GM21390 (cell line): Measurements from ENCODE around the gene ENTREP1.
"Not testable (repeated sequence)": the region's sequence is repeated elsewhere in the genome, so short reads cannot be mapped to it uniquely, and the experiment has no call there.

ENCODE experiments used
- ATAC-seq: cut with Tn5 transposase; IDR thresholded peaks from one replicate; pipeline ENCODE4 v1.9.1; 2021; ENCODE audit not compliant: unreplicated experiment

ENTREP1 gene

GRCh38 chr9:69397384-69398214, 72.6 kb downstream of the ENTREP1 start:
- ATAC-seq: no peak

- no peak for ATAC-seq
These were observed 75.5 kb downstream of the ENTREP1 start for GRCh38 chr9:69400470-69400869.

- ATAC-seq: not testable (repeated sequence)
These were observed 84.9 kb downstream of the ENTREP1 start for GRCh38 chr9:69409936-69410335.

- ATAC-seq: no peak
These were observed 86.2 kb downstream of the ENTREP1 start for GRCh38 chr9:69411246-69411645.

- ATAC-seq: no peak
These were observed 87.1 kb downstream of the ENTREP1 start for GRCh38 chr9:69411931-69412740.

GRCh38 chr9:69412741-69413150, 87.7 kb downstream of the ENTREP1 start:
- ATAC-seq: no peak

GRCh38 chr9:69420611-69421270, 95.7 kb downstream of the ENTREP1 start:
- no peak for ATAC-seq

GRCh38 chr9:69421908-69422801, 97.1 kb downstream of the ENTREP1 start:
- no peak for ATAC-seq

DNA sequence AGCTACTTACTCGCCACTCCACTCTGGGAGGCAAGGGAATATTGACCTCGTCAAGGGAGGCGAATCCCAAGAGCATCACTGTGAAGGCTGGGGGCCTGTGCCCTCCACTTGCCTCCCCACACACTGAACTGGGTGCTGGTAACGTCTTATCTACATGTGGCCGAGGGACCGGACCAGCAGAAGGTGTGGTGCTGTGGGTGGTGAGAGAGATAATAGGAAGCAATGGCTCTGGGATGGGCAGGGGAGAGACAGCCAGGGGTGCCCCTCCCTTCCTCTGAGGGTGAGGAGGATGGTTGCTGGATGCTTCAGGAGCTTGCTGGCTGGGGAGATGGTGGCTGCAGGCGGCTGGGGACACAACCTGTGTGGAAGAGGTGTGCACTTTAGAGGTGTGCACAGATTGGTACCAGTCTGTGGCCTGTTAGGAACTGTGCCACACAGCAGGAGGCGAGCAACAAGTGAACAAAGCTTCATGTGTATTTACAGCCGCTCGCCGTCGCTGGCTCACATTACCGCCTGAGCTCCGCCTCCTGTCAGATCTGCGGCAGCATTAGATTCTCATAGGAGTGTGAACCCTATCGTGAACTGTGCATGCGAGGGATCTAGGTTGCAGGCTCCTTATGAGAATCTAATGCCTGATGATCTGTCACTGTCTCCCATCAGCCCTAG, 100.3 kb downstream of the ENTREP1 start:
- ATAC-seq: no peak

- no peak for ATAC-seq
These were observed 102.3 kb downstream of the ENTREP1 start for GRCh38 chr9:69427286-69427685.

DNA sequence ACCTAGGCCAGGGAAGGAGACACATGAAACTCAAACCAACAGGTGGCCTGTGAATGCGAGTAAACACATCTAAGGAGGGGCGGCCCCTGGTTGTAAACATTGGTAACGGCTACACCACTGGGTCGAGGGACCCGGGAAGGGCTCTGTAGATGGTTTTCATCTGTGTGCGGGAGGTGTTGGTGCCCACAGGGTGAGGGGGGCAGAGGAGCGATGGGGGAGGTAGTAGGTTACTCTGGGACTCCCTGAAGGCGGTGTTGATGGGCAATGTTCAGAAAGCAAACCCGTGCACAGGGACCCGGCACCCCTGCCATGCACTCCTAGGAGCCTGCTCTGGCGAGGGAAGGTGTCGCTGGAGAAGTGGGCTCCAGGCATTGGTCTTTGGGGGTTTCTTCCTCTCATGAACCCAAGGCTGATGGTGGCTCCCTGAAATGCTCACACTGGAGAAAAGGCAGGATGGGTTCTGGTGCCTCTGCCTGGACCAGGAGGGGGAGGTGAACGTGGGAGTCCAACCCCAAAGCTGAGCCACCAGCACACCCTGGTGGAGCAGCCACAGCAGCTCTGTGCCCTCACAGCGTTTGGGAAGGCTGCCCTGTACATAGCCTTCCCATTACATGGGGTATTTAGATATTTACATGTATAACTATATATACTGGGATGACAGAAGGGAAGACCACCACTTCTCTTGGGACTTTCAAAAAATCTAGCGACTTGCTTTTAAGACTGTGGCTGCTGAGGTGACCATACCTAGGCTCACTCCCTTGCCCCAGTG, 103.2 kb downstream of the ENTREP1 start:
- ATAC-seq: no peak

- ATAC-seq: no peak
These were observed 104.3 kb downstream of the ENTREP1 start for GRCh38 chr9:69429281-69429680.

- no peak for ATAC-seq
These were observed 105.2 kb downstream of the ENTREP1 start for GRCh38 chr9:69430206-69430605.

- ATAC-seq: no peak
These were observed 106.2 kb downstream of the ENTREP1 start for GRCh38 chr9:69431203-69431602.

- ATAC-seq: no peak
These were observed 106.8 kb downstream of the ENTREP1 start for GRCh38 chr9:69431777-69432176.

DNA sequence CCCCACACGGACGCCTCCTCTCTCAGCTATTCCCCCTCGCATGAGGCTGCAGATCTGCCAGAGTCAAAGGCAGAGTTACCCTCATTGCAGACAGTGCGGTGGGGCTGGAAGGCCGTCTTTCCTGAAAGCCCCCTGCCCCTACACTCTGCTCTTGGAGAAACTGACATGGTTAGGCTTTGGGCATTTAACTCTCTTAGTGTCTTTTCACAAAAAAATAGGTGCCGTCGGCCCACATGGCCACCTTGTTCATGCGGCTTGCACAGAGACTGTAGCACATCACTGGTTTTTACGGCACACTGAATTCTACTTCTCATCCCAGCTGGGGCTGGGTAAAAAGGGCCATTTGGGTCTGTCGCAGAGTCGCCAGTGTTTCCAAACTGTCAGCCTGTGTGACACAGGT, 107.6 kb downstream of the ENTREP1 start:
- ATAC-seq: no peak

DNA sequence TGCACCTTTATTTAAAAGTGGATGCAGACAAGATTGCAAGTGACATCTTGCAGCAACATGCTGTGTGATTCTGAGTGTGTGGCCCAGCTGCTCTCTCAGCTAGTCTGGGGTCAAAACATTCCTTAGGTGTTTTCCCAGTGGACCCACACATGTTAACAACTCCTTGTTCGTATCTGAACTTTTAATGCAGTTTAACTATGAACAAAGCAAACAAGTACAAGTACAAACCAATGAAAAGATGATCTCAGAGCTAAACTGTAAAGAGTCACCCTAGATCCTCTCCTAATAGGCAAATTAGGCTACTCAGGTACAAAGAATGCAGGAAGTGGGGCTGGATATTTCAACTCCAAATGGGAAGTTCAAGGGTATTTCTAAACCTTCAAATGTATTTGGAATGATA, 108.4 kb downstream of the ENTREP1 start:
- ATAC-seq: no peak

DNA sequence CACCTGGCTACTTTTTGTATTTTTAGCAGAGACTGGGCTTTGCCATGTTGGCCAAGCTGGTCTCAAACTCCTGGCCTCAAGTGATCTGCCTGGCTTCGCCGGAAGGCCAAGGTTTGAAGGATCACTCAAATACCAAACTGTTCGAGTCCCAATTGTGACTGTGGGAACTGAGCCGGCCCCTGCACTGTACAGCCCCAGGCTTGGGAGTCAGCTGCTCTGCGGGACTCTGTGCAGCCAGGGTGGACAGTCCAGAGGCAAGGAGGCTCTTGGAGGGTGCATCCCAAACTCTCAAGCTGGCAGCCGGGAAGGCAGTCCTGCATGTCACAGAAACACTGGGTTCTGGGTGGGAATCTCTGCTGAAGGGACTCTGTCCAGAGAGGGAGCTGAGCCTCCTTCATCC, 109.0 kb downstream of the ENTREP1 start:
- ATAC-seq: no peak

DNA sequence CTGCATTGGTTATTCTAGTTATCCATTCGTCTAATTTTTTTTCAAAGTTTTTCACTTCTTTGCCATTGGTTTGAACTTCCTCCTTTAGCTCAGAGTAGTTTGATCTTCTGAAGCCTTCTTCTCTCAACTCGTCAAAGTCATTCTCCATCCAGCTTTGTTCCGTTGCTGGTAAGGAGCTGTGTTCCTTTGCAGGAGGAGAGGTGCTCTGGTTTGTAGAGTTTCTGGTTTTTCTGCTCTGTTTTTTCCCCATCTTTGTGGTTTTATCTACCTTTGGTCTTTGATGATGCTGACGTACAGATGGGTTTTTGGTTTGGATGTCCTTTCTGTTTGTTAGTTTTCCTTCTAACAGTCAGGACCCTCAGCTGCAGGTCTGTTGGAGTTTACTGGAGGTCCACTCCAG, 114.6 kb downstream of the ENTREP1 start:
- not testable (repeated sequence) for ATAC-seq
